Immature natural killer cell (primary cell): Measurements from ENCODE around the gene ZBTB22. TPM values are rescaled to one million over a fixed set of nuclear protein-coding genes. Genes with fewer than 3 reads are reported as not detected.
"Not testable (repeated sequence)": the region's sequence is repeated elsewhere in the genome, so short reads cannot be mapped to it uniquely, and the experiment has no call there.

Source experiments
- DNase-seq, 3 donors: peaks; one replicate each; pipeline ENCODE4 v3.0.0; 2022; ENCODE audit warnings: mixed read lengths in 1 of 3
- H3K27ac Mint-ChIP-seq, 6 donors: one replicate each; pipeline ENCODE4 v1.8.0; 2020; ENCODE audit warnings: mixed read lengths in 6 of 6, mild to moderate bottlenecking in 5 of 6, inconsistent platforms in 4 of 6, moderate library complexity in 3 of 6
- H3K27me3 Mint-ChIP-seq, 3 donors: one replicate each; pipeline ENCODE4 v1.8.0; 2020 to 2021; ENCODE audit warnings: low read depth in 3 of 3, mild to moderate bottlenecking in 3 of 3, mixed read lengths in 3 of 3, moderate library complexity in 3 of 3, inconsistent platforms in 1 of 3
- H3K36me3 Mint-ChIP-seq, 3 donors: one replicate each; pipeline ENCODE4 v1.8.0; 2020; ENCODE audit warnings: mixed read lengths in 3 of 3, inconsistent platforms in 2 of 3, mild to moderate bottlenecking in 2 of 3
- H3K4me1 Mint-ChIP-seq, 2 donors: one replicate each; pipeline ENCODE4 v1.8.0; 2020; ENCODE audit warnings: inconsistent platforms in 2 of 2, mild to moderate bottlenecking in 2 of 2, mixed read lengths in 2 of 2, moderate library complexity in 1 of 2
- H3K4me3 Mint-ChIP-seq, 5 donors: one replicate each; pipeline ENCODE4 v1.8.0; 2020; ENCODE audit warnings: mild to moderate bottlenecking in 5 of 5, mixed read lengths in 5 of 5, inconsistent platforms in 3 of 5, moderate library complexity in 3 of 5
- H3K9me3 Mint-ChIP-seq, 6 donors: one replicate each; pipeline ENCODE4 v1.8.0; 2020; ENCODE audit warnings: mild to moderate bottlenecking in 6 of 6, mixed read lengths in 6 of 6, inconsistent platforms in 4 of 6, moderate library complexity in 3 of 6
- polyA plus RNA-seq, 3 donors: library from polyadenylated mRNA; unstranded; fragments of 300-500 nt; fragmentation: Illumina TruSeq; gene quantifications; one replicate each; pipeline ENCODE4 v1.2.3, GENCODE V29; 2021

The ZBTB22 gene, protein sequence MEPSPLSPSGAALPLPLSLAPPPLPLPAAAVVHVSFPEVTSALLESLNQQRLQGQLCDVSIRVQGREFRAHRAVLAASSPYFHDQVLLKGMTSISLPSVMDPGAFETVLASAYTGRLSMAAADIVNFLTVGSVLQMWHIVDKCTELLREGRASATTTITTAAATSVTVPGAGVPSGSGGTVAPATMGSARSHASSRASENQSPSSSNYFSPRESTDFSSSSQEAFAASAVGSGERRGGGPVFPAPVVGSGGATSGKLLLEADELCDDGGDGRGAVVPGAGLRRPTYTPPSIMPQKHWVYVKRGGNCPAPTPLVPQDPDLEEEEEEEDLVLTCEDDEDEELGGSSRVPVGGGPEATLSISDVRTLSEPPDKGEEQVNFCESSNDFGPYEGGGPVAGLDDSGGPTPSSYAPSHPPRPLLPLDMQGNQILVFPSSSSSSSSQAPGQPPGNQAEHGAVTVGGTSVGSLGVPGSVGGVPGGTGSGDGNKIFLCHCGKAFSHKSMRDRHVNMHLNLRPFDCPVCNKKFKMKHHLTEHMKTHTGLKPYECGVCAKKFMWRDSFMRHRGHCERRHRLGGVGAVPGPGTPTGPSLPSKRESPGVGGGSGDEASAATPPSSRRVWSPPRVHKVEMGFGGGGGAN
- polyA plus RNA-seq: 10 to 100 TPM; 14.5 to 18.1 (median 14.7) TPM

GRCh38 chr6:33317669-33318425, at the start of gene ZBTB22:
ZBTB22 (minus strand) TSS chr6:33317744; CDS start chr6:33316916, 828 bp downstream.
- H3K27me3 Mint-ChIP-seq: peaks cover 15 to 29% (median 16%) of the 10 kb centered on the region in 3 donors
- no peaks in the 10 kb centered on the region for H3K9me3 Mint-ChIP-seq
- H3K36me3 Mint-ChIP-seq: peaks cover 4 to 33% (median 18%) of the 10 kb centered on the region in 3 donors
- peak; percentile 96 to 97 (median 96) for DNase-seq
- H3K4me3 Mint-ChIP-seq: peak within 1 kb of the TSS; percentile 97 to 100 (median 99)
- peak within 1 kb of the TSS; percentile 92 to 99 (median 98) for H3K27ac Mint-ChIP-seq
- H3K4me1 Mint-ChIP-seq: peaks cover 87 to 88% of the 10 kb centered on the region in 2 donors

DNA sequence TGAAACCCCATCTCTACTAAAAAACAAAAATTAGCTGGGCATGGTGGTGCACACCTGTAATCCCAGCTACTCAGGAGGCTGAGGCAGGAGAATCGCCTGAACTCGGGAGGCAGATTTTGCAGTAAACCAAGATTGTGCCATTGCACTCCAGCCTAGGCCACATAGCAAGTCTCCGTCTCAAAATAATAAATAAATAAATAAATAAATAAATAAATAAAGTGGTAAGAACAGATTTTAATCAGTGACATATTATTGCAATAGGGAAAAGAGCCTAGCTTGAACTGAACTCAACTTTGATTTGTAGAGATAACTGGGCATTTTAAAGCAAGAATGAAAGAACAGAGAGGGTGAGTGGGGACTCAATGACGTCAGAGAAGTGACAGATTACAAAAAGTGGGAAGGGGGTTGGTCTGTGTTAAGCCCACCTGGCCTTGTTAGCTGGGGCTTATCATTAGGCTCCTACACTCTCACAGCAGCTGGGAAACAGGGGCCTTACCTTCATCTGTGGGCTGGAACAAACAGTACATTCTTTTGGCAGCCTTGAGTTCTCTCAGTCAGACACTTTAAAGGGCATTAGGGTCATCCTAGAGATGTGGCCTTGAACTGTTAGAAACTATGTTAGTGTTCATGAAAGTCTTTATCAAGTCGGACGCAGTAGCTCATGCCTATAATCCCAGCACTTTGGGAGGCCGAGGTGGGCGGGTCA, 49.6 kb upstream of the ZBTB22 start:
- Mint-ChIP-seq H3K36me3 (no peaks in the 10 kb centered on the region), H3K4me3 (peak overlapping the region in 1 of 5 donors; percentile 25), H3K4me1 (no peaks in the 10 kb centered on the region), H3K27me3 (peaks cover 0 to 3% (median 2%) of the 10 kb centered on the region in 3 donors), H3K27ac (no peak overlapping the region), H3K9me3 (no peaks in the 10 kb centered on the region)
- DNase-seq: no peak

GRCh38 chr6:33365206-33365971, 47.8 kb upstream of the ZBTB22 start:
- not testable (repeated sequence) for H3K27me3 Mint-ChIP-seq, DNase-seq, H3K4me1 Mint-ChIP-seq, H3K4me3 Mint-ChIP-seq, H3K27ac Mint-ChIP-seq, H3K36me3 Mint-ChIP-seq, H3K9me3 Mint-ChIP-seq

DNA sequence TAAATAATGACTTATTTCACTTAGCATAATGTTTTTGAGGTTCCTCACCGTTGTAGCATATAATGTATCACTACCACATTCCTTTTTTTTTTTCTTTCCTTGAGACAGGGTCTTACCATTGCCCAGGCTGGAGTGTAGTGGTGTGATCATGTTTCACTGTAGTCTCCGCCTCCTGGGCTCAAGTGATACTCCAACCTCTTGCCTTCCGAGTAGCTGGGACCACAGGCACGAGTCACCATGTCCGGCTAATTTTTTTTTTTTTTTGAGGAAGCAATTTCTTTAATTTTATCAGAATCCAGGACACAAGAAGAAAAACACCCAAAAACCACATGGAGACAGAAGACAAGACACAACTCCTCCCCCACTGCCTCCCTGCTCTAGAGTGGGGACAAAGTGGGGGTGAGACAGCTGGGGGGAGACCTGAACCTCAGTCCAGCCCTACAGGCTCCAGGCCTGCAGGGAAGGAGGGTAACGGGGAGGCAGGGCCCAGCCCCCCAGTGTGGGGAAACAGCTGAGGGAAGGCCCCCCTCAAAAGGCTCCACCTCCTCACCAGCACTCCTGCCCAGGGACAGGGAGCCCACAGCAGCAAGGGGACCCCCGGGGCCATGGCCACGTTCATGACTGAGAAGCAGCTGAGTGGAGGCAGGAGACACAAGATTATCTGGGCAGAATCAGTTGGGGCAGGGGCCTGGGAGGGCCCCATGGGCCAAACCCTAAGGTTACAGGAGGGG, 47.1 kb upstream of the ZBTB22 start:
- H3K27me3 Mint-ChIP-seq, H3K9me3 Mint-ChIP-seq, DNase-seq, H3K4me3 Mint-ChIP-seq, H3K27ac Mint-ChIP-seq, H3K36me3 Mint-ChIP-seq, H3K4me1 Mint-ChIP-seq: not testable (repeated sequence)

DNA sequence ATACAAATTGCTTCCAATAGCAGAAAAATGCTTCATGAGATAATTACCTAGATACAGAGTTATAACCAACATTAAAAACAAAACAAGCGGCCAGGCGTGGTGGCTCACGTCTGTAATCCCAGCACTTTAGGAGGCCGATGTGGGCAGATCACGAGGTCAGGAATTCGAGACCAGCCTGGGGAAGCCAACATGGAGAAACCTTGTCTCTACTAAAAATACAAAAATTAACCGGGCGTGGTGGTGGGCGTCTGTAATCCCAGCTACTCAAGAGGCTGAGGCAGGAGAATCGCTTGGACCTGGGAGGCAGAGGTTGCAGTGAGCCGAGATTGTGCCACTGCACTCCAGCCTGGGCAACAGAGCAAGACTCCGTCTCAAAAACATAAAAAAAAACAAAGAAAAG, 45.9 kb upstream of the ZBTB22 start:
- H3K4me1 Mint-ChIP-seq, H3K9me3 Mint-ChIP-seq, DNase-seq, H3K27me3 Mint-ChIP-seq, H3K36me3 Mint-ChIP-seq, H3K4me3 Mint-ChIP-seq, H3K27ac Mint-ChIP-seq: not testable (repeated sequence)

GRCh38 chr6:33359331-33359730, 41.8 kb upstream of the ZBTB22 start:
- Mint-ChIP-seq H3K27me3 (peaks cover 0 to 4% (median 4%) of the 10 kb centered on the region in 3 donors), H3K27ac (no peak overlapping the region), H3K4me3 (no peak overlapping the region), H3K9me3 (no peaks in the 10 kb centered on the region), H3K36me3 (peaks cover 0 to 3% (median 0%) of the 10 kb centered on the region in 3 donors), H3K4me1 (no peaks in the 10 kb centered on the region)
- no peak for DNase-seq

- DNase-seq, H3K4me1 Mint-ChIP-seq, H3K36me3 Mint-ChIP-seq, H3K9me3 Mint-ChIP-seq, H3K4me3 Mint-ChIP-seq, H3K27me3 Mint-ChIP-seq, H3K27ac Mint-ChIP-seq: not testable (repeated sequence)
Observed at GRCh38 chr6:33357160-33357871, 39.8 kb upstream of the ZBTB22 start.

DNA sequence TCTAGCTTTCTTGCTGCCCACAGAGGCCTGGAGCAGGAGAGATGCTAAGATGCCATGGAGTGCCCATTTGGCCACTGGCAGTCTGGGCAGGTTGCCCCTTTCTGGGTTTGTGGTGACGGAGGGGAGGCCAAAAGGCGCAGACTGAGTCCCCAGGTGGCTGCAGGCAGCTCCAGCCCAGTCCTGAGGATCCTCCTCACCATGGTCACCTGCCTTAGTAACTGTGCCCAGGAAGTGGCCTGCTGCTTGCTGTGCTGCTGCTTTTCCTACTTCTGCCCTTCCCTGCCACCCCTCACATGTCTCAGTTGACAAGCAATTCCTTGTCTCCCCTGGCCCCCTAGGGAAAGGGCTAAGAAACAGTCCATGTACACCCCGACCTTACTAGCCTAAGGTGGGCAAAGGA, 38.8 kb upstream of the ZBTB22 start:
- no peak for DNase-seq
- Mint-ChIP-seq H3K27me3 (peaks cover 0 to 4% (median 2%) of the 10 kb centered on the region in 3 donors), H3K36me3 (peaks cover 0 to 3% (median 0%) of the 10 kb centered on the region in 3 donors), H3K27ac (no peak overlapping the region), H3K4me3 (no peak overlapping the region), H3K4me1 (no peaks in the 10 kb centered on the region), H3K9me3 (no peaks in the 10 kb centered on the region)

- not testable (repeated sequence) for H3K27ac Mint-ChIP-seq, H3K4me1 Mint-ChIP-seq, H3K27me3 Mint-ChIP-seq, H3K9me3 Mint-ChIP-seq, H3K36me3 Mint-ChIP-seq, DNase-seq, H3K4me3 Mint-ChIP-seq
Observed at GRCh38 chr6:33355860-33356259, 38.3 kb upstream of the ZBTB22 start.

DNA sequence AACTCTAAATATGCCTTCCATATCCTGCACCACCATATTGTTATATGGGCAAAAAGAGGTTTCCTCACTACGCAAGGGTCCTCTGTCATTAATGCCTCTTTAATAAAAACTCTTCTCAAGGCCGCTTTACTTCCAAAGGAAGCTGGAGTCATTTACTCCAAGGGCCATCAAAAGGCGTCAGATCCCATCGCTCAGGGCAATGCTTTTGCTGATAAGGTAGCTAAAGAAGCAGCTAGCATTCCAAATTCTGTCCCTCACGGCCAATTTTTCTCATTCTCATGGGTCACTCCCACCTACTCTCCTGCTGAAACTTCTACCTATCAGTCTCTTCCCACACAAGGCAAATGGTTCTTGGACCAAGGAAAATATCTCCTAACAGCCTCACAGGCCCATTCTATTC, 30.3 kb upstream of the ZBTB22 start:
- DNase-seq: no peak
- H3K27ac Mint-ChIP-seq: peak overlapping the region in 4 of 6 donors; percentile 10 to 81 (median 24)
- peaks cover 16 to 22% (median 18%) of the 10 kb centered on the region in 3 donors for H3K27me3 Mint-ChIP-seq
- no peaks in the 10 kb centered on the region for H3K9me3 Mint-ChIP-seq
- no peak overlapping the region for H3K4me3 Mint-ChIP-seq
- H3K36me3 Mint-ChIP-seq: no peaks in the 10 kb centered on the region
- H3K4me1 Mint-ChIP-seq: peaks cover 39 to 48% of the 10 kb centered on the region in 2 donors

DNA sequence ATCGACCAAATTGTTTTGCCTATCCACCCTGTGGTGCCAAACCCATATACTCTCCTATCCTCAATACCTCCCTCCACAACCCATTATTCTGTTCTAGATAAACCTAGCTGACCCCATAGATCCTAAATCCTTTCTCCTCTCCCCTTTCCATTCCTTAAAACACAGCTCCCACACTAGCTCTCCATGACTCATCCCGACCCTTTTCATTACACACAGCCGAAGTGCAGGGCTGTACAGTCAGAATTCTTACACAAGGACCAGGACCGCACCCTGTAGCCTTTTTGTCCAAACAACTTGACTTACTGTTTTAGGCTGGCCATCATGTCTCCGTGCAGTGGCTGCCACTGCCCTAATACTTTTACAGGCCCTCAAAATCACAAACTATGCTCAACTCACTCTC, 29.4 kb upstream of the ZBTB22 start:
- Mint-ChIP-seq H3K27me3 (peaks cover 16 to 22% (median 18%) of the 10 kb centered on the region in 3 donors), H3K27ac (peak overlapping the region in 5 of 6 donors; percentile 14 to 84 (median 79)), H3K4me3 (peak overlapping the region in 1 of 5 donors; percentile 14), H3K4me1 (peaks cover 41 to 50% of the 10 kb centered on the region in 2 donors)
- H3K36me3 Mint-ChIP-seq, DNase-seq, H3K9me3 Mint-ChIP-seq: not testable (repeated sequence)
